Astrocyte of the spinal cord (primary cell): ENCODE measurements around the gene CCDC40.
"Not testable (repeated sequence)": the region's sequence is repeated elsewhere in the genome, so short reads cannot be mapped to it uniquely, and the experiment has no call there.

Source experiments
- DNase-seq: peaks from one replicate; pipeline ENCODE4 v3.0.0; 2011; ENCODE audit warnings: low read depth, low spot score
- H3K4me3 ChIP-seq: 2 replicates; pipeline ENCODE4 v1.5.1; 2011; ENCODE audit warnings: low read depth, mild to moderate bottlenecking, low read length, moderate library complexity
- in situ Hi-C: cut with HindIII; loops from 2 replicates; pipeline ENCODE4 v1.10.0; 2017; ENCODE audit warnings: low sequenced_read_pairs
- TF ChIP-seq, protein P1 (sequence below): IDR thresholded peaks from 2 replicates; pipeline ENCODE4 v1.5.1; 2012; ENCODE audit warnings: low read depth, mild to moderate bottlenecking, low read length, inconsistent platforms

The CCDC40 gene

DNA sequence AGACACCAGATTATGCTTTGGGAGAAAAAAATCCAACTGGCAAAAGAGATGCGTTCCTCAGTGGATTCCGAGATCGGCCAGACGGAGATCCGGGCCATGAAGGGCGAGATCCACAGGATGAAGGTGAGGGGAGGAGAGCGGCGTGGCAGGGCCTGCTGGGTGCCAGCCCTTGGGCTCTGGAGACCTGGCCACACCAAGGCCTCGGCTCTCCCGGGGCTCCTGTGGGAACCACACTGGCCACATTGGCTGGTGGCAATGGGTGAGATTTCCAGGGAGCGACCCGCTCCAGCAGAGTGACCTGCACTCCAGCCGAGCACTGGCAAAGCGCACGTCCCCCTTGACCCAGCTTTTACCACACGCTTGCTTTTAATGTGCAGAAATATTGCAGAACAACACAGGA lies 53.3 kb downstream of the CCDC40 start:
- no peak overlapping the region for H3K4me3 ChIP-seq
- in situ Hi-C loops: no loop called here
- TF ChIP-seq, protein P1, sequence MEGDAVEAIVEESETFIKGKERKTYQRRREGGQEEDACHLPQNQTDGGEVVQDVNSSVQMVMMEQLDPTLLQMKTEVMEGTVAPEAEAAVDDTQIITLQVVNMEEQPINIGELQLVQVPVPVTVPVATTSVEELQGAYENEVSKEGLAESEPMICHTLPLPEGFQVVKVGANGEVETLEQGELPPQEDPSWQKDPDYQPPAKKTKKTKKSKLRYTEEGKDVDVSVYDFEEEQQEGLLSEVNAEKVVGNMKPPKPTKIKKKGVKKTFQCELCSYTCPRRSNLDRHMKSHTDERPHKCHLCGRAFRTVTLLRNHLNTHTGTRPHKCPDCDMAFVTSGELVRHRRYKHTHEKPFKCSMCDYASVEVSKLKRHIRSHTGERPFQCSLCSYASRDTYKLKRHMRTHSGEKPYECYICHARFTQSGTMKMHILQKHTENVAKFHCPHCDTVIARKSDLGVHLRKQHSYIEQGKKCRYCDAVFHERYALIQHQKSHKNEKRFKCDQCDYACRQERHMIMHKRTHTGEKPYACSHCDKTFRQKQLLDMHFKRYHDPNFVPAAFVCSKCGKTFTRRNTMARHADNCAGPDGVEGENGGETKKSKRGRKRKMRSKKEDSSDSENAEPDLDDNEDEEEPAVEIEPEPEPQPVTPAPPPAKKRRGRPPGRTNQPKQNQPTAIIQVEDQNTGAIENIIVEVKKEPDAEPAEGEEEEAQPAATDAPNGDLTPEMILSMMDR: no peak
- DNase-seq: no peak

DNA sequence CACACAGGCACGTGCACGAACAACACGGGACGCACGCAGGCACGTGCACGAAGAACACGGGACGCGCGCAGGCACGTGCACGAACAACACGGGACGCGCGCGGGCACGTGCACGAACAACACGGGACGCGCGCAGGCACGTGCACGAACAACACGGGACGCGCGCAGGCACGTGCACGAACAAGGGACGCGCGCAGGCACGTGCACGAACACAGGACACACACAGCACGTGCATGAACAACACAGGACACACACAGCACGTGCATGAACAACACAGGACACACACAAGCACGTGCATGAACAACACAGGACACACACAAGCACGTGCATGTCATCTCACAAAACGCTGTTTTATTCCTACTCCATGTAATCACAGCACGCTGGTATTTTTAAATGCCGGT lies 53.7 kb downstream of the CCDC40 start:
- DNase-seq, H3K4me3 ChIP-seq, in situ Hi-C loops: not testable (repeated sequence)

- TF ChIP-seq, protein P1: no peak
- DNase-seq: no peak
- in situ Hi-C loops: no loop called here
- H3K4me3 ChIP-seq: no peak overlapping the region
Measured at GRCh38 chr17:80091376-80091775, 54.9 kb downstream of the CCDC40 start.

DNA sequence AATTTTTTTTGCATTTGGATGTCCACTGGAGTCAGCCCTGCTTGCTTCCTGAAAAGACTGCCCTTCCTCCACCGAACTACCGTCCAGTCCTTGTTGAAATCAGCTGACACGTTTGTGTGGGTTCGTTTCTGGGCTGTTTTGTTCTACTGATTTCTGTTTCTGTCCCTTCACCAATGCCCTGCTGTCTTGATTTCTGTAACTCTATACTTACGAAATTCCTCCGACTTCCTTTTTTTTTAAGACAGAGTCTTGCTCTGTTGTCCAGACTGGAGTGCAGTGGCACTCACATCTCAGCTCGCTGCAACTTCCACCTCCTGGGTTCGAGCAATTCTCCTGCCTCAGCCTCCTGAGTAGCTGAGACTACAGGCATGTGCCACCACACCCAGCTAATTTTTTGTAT lies 56.5 kb downstream of the CCDC40 start:
- in situ Hi-C loops: no loop called here
- no peak overlapping the region for H3K4me3 ChIP-seq
- TF ChIP-seq, protein P1: no peak
- DNase-seq: no peak

- H3K4me3 ChIP-seq: no peak overlapping the region
- in situ Hi-C loops: no loop called here
- DNase-seq: no peak
- TF ChIP-seq, protein P1: no peak
Measured at GRCh38 chr17:80095038-80095843, 58.8 kb downstream of the CCDC40 start.

GRCh38 chr17:80095844-80096475 lies 59.5 kb downstream of the CCDC40 start:
- no peak for DNase-seq
- TF ChIP-seq, protein P1: no peak
- H3K4me3 ChIP-seq: no peak overlapping the region
- in situ Hi-C loops: no loop called here

DNA sequence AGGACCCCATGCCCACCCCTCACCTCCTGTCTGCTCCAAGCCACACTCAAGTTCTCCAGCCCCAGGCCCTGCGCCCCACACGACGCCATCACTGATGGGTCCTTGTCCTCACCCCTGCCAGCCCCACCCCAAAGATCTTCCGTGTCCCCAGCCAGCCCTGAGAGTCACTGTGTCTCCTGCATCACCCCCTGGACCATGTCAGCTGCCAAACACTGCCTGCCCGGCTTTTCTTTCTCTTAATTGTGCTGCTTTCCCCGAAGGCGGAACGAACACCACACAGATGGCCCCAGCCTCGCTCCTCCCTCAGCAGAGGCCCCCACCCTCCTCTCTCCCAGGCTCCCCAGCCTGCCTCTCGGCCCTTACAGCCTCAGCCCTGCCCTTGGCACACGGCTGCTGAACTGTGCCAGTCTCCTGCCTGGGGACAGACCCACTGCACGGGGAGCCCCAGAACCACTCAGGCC lies 60.1 kb downstream of the CCDC40 start:
- TF ChIP-seq, protein P1: no peak
- H3K4me3 ChIP-seq: no peak overlapping the region
- in situ Hi-C loops: no loop called here
- DNase-seq: no peak
